Breast epithelium (tissue), 4 donors: ENCODE results near the gene SPSB1. TPM values are rescaled to one million over a fixed set of nuclear protein-coding genes. Genes with fewer than 3 reads are reported as not detected.

Source experiments
- DNase-seq, 2 donors: peaks; one replicate each; pipeline ENCODE4 v3.0.0-alpha.2; 2019; ENCODE audit warnings: low spot score in 2 of 2
- H3K27ac ChIP-seq, 2 donors: fragments of 200-600 bp; sonication (generic) in 1 of 2; one replicate each; pipeline ENCODE4 v1.5.1; 2016 to 2019; ENCODE audit warnings: mild to moderate bottlenecking in 1 of 2
- H3K27me3 ChIP-seq, 2 donors: fragments of 200-600 bp; sonication (generic) in 1 of 2; one replicate each; pipeline versions ENCODE4 v1.5.1 to v1.6.0; 2017 to 2019; ENCODE audit warnings: control low read depth in 1 of 2, mild to moderate bottlenecking in 1 of 2
- H3K36me3 ChIP-seq: fragments of 200-600 bp; one replicate; pipeline ENCODE4 v1.5.1; 2019
- H3K4me1 ChIP-seq, 2 donors: fragments of 200-600 bp; sonication (generic); one replicate each; pipeline ENCODE4 v1.5.1; 2016 to 2019; ENCODE audit warnings: control low read depth in 1 of 2
- H3K4me3 ChIP-seq, 3 donors: fragments of 200-600 bp; sonication (generic); 1 replicate in 2 of 3; 2 replicates in 1 of 3; pipeline ENCODE4 v1.5.1; 2016 to 2019; ENCODE audit warnings: mild to moderate bottlenecking in 3 of 3, moderate library complexity in 2 of 3
- H3K9me3 ChIP-seq, 2 donors: fragments of 200-600 bp; sonication (generic) in 1 of 2; one replicate each; pipeline ENCODE4 v1.5.1; 2016 to 2019; ENCODE audit warnings: control low read depth in 1 of 2
- POLR2A ChIP-seq: fragments of 450-650 bp; IDR thresholded peaks from one replicate; pipeline ENCODE4 v1.6.1; 2016; ENCODE audit warnings: antibody characterized with exemption, mild to moderate bottlenecking, moderate library complexity
- POLR2AphosphoS5 ChIP-seq, 3 donors: sonication (generic); formaldehyde crosslinking; IDR thresholded peaks; one replicate each; pipeline ENCODE4 v1.6.1; 2017; ENCODE audit warnings: antibody characterized with exemption in 3 of 3
- intact Hi-C: fragments of 100-400 bp; cut with DNase I; formaldehyde crosslinking; loops from one replicate; pipeline ENCODE4 v1.15.1; 2023; ENCODE audit warnings: low total_unique reads
- total RNA-seq, 3 donors: library from RNA; depleted of rRNA; stranded (reverse); fragments of >200 nt; gene quantifications; one replicate each; pipeline ENCODE4 v1.1.0, GENCODE V29; 2016
- TF ChIP-seq, protein P1 (sequence below), 3 donors: fragments of 450-650 bp; IDR thresholded peaks; one replicate each; pipeline ENCODE4 v1.5.1; 2016 to 2017; ENCODE audit warnings: antibody characterized with exemption in 3 of 3, mild to moderate bottlenecking in 3 of 3, moderate library complexity in 3 of 3

SPSB1 gene
- total RNA-seq, 3 donors from 2014 or later: 30.6 to 52.5 (median 34.4) TPM

DNA sequence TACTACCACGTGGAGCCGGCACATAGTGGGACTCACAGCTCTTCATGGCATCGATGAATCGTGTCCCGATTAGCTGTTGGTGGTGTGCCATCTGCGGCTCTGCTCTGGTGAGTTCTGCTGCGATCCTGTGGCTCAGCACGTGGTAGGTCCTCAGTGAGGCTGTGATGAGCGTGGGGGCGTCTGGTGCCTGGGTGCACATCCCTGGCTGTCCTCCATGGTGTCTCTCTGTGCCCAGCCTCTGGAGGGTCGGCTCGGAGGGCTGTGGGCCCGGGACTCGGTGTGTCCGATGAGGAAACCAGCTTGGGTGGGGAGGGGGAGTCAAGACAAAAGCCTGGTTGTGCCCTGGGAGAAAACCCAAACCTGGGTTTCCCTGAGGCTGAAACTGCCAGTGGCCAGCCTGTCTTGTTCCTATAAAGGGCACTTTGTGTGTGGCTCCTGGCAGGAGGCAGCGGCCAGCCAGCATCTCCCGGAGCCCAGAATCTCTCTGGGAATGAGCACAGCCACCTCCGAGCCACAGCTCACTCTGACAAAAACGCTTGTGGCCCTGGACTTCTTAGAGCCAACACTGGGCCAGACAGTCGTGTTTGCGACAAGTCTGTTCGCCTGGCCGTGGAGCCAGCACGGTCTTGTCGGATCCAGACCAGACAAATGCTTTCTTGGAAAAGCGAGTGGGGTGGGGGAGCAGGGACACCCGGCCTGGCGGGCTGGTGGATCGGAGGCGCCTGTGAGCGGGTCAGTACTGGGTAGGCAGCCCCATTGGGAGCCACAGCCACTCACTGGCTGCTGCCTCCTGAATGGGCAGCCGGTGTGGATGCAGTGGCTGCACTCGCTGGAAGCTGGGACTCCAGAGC is 31.8 kb downstream of the SPSB1 start:
- intact Hi-C loops: no loop called here
- Histone ChIP-seq H3K4me3 (peak overlapping the region in 2 of 3 donors; percentile 5 to 33), H3K27me3 (no peaks in the 10 kb centered on the region), H3K9me3 (no peaks in the 10 kb centered on the region), H3K4me1 (peaks cover 9 to 18% of the 10 kb centered on the region in 2 donors), H3K27ac (peak overlapping the region; percentile 74 to 85), H3K36me3 (no peaks in the 10 kb centered on the region)
- TF ChIP-seq, protein P1, sequence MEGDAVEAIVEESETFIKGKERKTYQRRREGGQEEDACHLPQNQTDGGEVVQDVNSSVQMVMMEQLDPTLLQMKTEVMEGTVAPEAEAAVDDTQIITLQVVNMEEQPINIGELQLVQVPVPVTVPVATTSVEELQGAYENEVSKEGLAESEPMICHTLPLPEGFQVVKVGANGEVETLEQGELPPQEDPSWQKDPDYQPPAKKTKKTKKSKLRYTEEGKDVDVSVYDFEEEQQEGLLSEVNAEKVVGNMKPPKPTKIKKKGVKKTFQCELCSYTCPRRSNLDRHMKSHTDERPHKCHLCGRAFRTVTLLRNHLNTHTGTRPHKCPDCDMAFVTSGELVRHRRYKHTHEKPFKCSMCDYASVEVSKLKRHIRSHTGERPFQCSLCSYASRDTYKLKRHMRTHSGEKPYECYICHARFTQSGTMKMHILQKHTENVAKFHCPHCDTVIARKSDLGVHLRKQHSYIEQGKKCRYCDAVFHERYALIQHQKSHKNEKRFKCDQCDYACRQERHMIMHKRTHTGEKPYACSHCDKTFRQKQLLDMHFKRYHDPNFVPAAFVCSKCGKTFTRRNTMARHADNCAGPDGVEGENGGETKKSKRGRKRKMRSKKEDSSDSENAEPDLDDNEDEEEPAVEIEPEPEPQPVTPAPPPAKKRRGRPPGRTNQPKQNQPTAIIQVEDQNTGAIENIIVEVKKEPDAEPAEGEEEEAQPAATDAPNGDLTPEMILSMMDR (IDR thresholded peaks at IDR 0.05): no peak
- TF ChIP-seq POLR2AphosphoS5 (IDR thresholded peaks at IDR 0.05) (no peak), POLR2A (no peak)
- DNase-seq: peak in 1 of 2 donors; percentile 65

DNA sequence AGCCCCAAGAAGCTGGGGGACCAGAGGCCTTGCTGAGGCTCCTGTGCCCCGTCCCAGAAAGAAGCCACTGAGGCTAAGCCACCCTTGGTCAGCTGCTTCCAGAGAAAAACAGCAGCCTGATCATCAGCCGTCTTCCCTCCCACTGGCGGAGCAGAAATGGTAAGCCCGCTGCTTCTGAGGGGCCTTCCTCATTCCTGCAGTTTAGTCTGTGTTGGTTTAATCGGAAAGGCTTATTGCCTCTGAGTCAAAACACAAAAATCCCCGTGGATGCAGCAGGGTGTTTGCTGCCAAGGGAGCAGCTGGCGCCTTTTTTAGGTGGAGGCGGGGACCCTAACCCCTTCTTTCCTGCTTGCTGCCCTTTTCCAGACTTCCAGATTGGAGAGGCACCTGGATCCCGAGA is 33.9 kb downstream of the SPSB1 start:
- no peak for DNase-seq
- TF ChIP-seq, protein P1 (IDR thresholded peaks at IDR 0.05): no peak
- no peak for TF ChIP-seq POLR2A
- no peak for TF ChIP-seq POLR2AphosphoS5 (IDR thresholded peaks at IDR 0.05)

GRCh38 chr1:9328201-9328600 is 35.5 kb downstream of the SPSB1 start:
- Histone ChIP-seq H3K27me3 (no peaks in the 10 kb centered on the region), H3K36me3 (no peaks in the 10 kb centered on the region), H3K9me3 (no peaks in the 10 kb centered on the region), H3K27ac (no peak overlapping the region), H3K4me3 (no peak overlapping the region), H3K4me1 (peaks cover 9 to 18% of the 10 kb centered on the region in 2 donors)
- TF ChIP-seq POLR2AphosphoS5 (IDR thresholded peaks at IDR 0.05): no peak
- TF ChIP-seq POLR2A: no peak
- TF ChIP-seq, protein P1 (IDR thresholded peaks at IDR 0.05): no peak
- no peak for DNase-seq
- intact Hi-C loops: no loop called here

More for the DNA sequence above, 33.9 kb downstream of the SPSB1 start:
- H3K9me3 ChIP-seq: no peaks in the 10 kb centered on the region
- no peaks in the 10 kb centered on the region for H3K27me3 ChIP-seq
- H3K4me1 ChIP-seq: peaks cover 9 to 18% of the 10 kb centered on the region in 2 donors
- peak overlapping the region in 1 of 3 donors; percentile 11 for H3K4me3 ChIP-seq
- no peaks in the 10 kb centered on the region for H3K36me3 ChIP-seq
- peak overlapping the region; percentile 74 to 85 for H3K27ac ChIP-seq
- intact Hi-C loops: no loop called here

DNA sequence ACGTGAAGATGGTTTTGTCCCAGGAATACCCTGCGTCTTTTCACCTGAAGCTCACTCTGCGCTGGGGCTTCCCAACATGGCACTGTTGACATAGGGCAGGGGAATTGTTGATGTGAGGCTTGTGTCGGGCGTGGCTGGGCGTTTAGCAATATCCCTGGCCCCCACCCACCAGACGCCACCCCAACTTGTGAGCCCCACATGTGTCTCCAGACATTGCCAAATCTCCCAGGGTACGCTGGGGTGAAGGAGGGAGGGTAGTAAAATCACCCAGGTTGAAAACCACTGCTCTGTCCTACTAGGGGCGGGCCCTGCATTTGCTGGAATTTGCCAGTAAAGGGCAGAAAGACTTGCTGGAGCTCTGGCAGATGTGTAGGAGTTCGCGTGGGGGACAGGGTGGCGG is 36.0 kb downstream of the SPSB1 start:
- intact Hi-C loops: no loop called here
- Histone ChIP-seq H3K27ac (no peak overlapping the region), H3K27me3 (no peaks in the 10 kb centered on the region), H3K4me3 (no peak overlapping the region), H3K36me3 (no peaks in the 10 kb centered on the region), H3K9me3 (no peaks in the 10 kb centered on the region), H3K4me1 (peaks cover 9 to 18% of the 10 kb centered on the region in 2 donors)
- TF ChIP-seq POLR2AphosphoS5 (IDR thresholded peaks at IDR 0.05): no peak
- TF ChIP-seq, protein P1 (IDR thresholded peaks at IDR 0.05): no peak
- TF ChIP-seq POLR2A: no peak
- no peak for DNase-seq

DNA sequence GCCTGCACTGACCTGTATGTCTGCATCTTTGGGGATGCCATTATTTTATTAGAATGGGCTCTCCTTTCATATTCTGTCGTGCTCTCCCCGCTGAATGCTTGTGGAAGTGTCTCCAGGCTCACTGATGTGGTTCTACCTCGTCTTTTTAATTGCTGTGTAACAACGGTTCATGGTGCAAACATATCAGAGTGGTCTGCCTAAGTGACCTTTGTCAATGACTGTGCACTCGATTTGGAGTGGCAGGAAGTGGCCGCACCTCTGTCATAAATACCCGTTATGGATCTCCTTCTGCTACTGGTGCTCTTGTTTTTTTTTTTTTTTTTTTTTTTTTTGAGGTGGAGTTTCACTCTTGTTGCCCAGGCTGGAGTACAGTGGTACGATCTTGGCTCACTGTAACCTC is 38.3 kb downstream of the SPSB1 start:
- Histone ChIP-seq H3K9me3 (no peaks in the 10 kb centered on the region), H3K4me3 (no peak overlapping the region), H3K27ac (peak overlapping the region in 1 of 2 donors; percentile 58), H3K4me1 (peaks cover 0 to 4% of the 10 kb centered on the region in 2 donors), H3K36me3 (no peaks in the 10 kb centered on the region), H3K27me3 (no peaks in the 10 kb centered on the region)
- no peak for DNase-seq
- intact Hi-C loops: no loop called here
- TF ChIP-seq, protein P1 (IDR thresholded peaks at IDR 0.05): no peak
- TF ChIP-seq POLR2A: no peak
